ENCODE data around the gene TARS2.

DNA sequence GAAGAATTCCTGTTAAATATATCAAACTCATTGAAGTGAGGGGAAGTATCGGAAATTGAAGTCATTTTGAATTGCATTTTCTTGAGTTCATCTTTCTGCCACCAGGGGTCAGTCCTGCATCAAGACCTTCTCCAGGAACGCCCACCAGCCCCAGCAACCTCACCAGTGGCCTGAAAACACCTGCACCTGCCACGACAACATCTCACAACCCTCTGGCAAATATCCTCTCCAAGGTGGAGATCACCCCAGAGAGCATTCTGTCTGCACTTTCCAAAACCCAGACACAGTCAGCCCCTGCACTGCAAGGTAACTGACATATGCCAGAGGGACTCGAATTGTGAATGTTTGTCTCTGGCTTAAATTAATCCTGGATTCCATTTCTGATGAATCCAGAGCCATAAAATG is 22.8 kb upstream of the TARS2 start:
- TF ChIP-seq CTCF (IDR thresholded peaks at IDR 0.05) (peak; percentile 94), ZFX (IDR thresholded peaks at IDR 0.05; ENCODE audit: borderline replicate concordance) (no peak)

All from 22Rv1 (cell line).